T-cell (primary cell): Measurements from ENCODE around the gene TTC13. TPM values are rescaled to one million over a fixed set of nuclear protein-coding genes. Genes with fewer than 3 reads are reported as not detected.

Experiments
- ATAC-seq, 4 experiments: fragments of 200-7000 bp in 3 of 4; fragments of 150-1000 bp in 1 of 4; cut with Tn5 transposase; replicated peaks in 1 of 4; 1 replicate in 3 of 4; 2 replicates in 1 of 4; pipeline ENCODE4 v1.10.0; 2021; ENCODE audit warnings: moderate library complexity in 3 of 4, mild to moderate bottlenecking in 2 of 4, moderate number of reproducible peaks in 1 of 4
- CTCF ChIA-PET, 2 donors: fragments of 300-600 bp; sonication (Branson Sonifier 250); formaldehyde crosslinking; loops; one replicate each; lab custom pipeline; 2022; ENCODE audit warnings: antibody characterized with exemption in 2 of 2; lab: Charles Lee
- POLR2A ChIA-PET, 2 donors: fragments of 300-600 bp; sonication (Branson Sonifier 250); formaldehyde crosslinking; loops; one replicate each; lab custom pipeline; 2022; ENCODE audit warnings: antibody characterized with exemption in 2 of 2; lab: Charles Lee
- DNase-seq, 35 experiments: peaks; one replicate each; pipeline versions ENCODE4 v3.0.0 to v3.0.0-alpha.2; 2013 to 2023
- H3K27ac ChIP-seq: one replicate; pipeline ENCODE4 v1.5.1; 2013; ENCODE audit warnings: low read length
- H3K27me3 ChIP-seq, 2 experiments: replicated peaks in 1 of 2; 1 replicate in 1 of 2; 2 replicates in 1 of 2; pipeline versions ENCODE4 v1.6.1 to v1.7.0; 2013; ENCODE audit warnings: low read length in 1 of 2, mixed read lengths in 1 of 2; ENCODE audit not compliant: control insufficient read depth in 2 of 2, insufficient read depth in 2 of 2; ENCODE audit errors: extremely low read depth in 1 of 2
- H3K36me3 ChIP-seq, 2 donors: 1 replicate in 1 of 2; 2 replicates in 1 of 2; pipeline versions ENCODE4 v1.6.1 to v1.7.0; 2013; ENCODE audit warnings: low read length in 1 of 2; ENCODE audit not compliant: control insufficient read depth in 2 of 2, insufficient read depth in 1 of 2; ENCODE audit errors: extremely low read depth in 1 of 2
- H3K4me1 ChIP-seq, 2 experiments: 1 replicate in 1 of 2; 2 replicates in 1 of 2; pipeline versions ENCODE4 v1.6.1 to v1.7.0; 2013; ENCODE audit warnings: low read length in 2 of 2, mixed read lengths in 1 of 2; ENCODE audit not compliant: insufficient read depth in 2 of 2, control insufficient read depth in 1 of 2; ENCODE audit errors: extremely low read depth in 1 of 2
- H3K4me3 ChIP-seq, 2 donors: 1 replicate in 1 of 2; 2 replicates in 1 of 2; pipeline versions ENCODE4 v1.5.1 to v1.7.0; 2013; ENCODE audit warnings: mild to moderate bottlenecking in 2 of 2, low read length in 1 of 2, moderate library complexity in 1 of 2; ENCODE audit not compliant: control insufficient read depth in 1 of 2; ENCODE audit errors: extremely low read depth in 1 of 2
- H3K9me3 ChIP-seq: 2 replicates; pipeline ENCODE4 v1.7.0; 2013
- H3K27ac Mint-ChIP-seq, 2 donors: one replicate each; pipeline ENCODE4 v1.8.0; 2020 to 2021; ENCODE audit warnings: mild to moderate bottlenecking in 2 of 2, mixed read lengths in 2 of 2
- H3K27me3 Mint-ChIP-seq, 2 donors: one replicate each; pipeline ENCODE4 v1.8.0; 2021 to 2022; ENCODE audit warnings: mixed read lengths in 2 of 2
- H3K36me3 Mint-ChIP-seq: one replicate; pipeline ENCODE4 v1.8.0; 2021; ENCODE audit warnings: mixed read lengths
- H3K4me1 Mint-ChIP-seq, 3 donors: one replicate each; pipeline ENCODE4 v1.8.0; 2020 to 2022; ENCODE audit warnings: mixed read lengths in 3 of 3, mild to moderate bottlenecking in 1 of 3
- H3K4me3 Mint-ChIP-seq, 3 donors: one replicate each; pipeline ENCODE4 v1.8.0; 2020 to 2022; ENCODE audit warnings: mild to moderate bottlenecking in 3 of 3, mixed read lengths in 3 of 3, moderate library complexity in 3 of 3
- H3K9me3 Mint-ChIP-seq, 3 donors: one replicate each; pipeline ENCODE4 v1.8.0; 2020 to 2022; ENCODE audit warnings: mixed read lengths in 3 of 3
- WGBS: methylation state at CpG from one replicate; pipeline ENCODE4 v1.1.5; 2013; ENCODE audit warnings: missing lambda C conversion rate; ENCODE audit not compliant: insufficient coverage; 5-methylcytosine and 5-hydroxymethylcytosine counted together
- total RNA-seq, 35 experiments: library from RNA in 6 of 35; stranded (reverse) in 6 of 35; fragments of 120-200 nt in 1 of 35; gene quantifications; one replicate each; pipeline versions ENCODE4 v1.2.1 to v1.2.4 and lab custom pipeline; 2013 to 2026

The TTC13 gene
- total RNA-seq, 5 donors from 2014 or later (not counting 1 experiment from before 2014, with no cell fraction given): 39.7 to 44.9 (median 42.2) TPM

DNA sequence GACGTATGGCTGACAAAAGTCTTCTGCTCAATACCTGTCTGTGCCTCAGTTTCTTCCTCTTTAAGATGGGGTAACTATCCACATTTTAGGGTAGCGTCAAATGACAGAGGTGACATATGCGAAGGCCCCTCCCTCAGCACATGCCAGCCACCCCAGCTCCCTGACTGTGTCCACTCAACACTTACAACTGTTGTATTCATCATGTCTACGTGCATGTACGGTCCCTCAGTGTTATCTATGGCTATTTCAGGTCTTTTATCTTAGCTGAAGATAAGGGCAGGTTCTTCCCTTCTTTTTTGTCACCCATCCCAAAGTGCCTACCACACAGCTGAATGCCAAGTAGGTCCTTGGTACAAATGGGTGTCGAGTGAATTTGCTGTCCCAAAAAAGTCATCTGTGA, 102.0 kb downstream of the TTC13 start:
- Histone ChIP-seq H3K4me1 (no peaks in the 10 kb centered on the region), H3K9me3 (no peaks in the 10 kb centered on the region), H3K4me3 (no peak overlapping the region), H3K27ac (no peak overlapping the region), H3K36me3 (no peaks in the 10 kb centered on the region), H3K27me3 (peaks cover 12 to 39% of the 10 kb centered on the region in 2 experiments)
- Mint-ChIP-seq H3K36me3 (no peaks in the 10 kb centered on the region), H3K4me3 (no peak overlapping the region), H3K27ac (no peak overlapping the region), H3K4me1 (no peaks in the 10 kb centered on the region), H3K27me3 (peaks cover 57 to 59% of the 10 kb centered on the region in 2 donors), H3K9me3 (no peaks in the 10 kb centered on the region)
- DNase-seq (no peak), ATAC-seq (no peak)
- ChIA-PET POLR2A (no interaction called here), CTCF (no interaction called here)
- WGBS: 97% methylated on average over 3 of the region's 6 CpGs

GRCh38 chr1:230875370-230875769, 103.3 kb downstream of the TTC13 start:
- Histone ChIP-seq H3K36me3 (no peaks in the 10 kb centered on the region), H3K4me1 (no peaks in the 10 kb centered on the region), H3K4me3 (no peak overlapping the region), H3K27ac (no peak overlapping the region), H3K9me3 (no peaks in the 10 kb centered on the region), H3K27me3 (peaks cover 11 to 41% of the 10 kb centered on the region in 2 experiments)
- DNase-seq: no peak
- H3K4me3 Mint-ChIP-seq: no peak overlapping the region
- POLR2A ChIA-PET: interaction anchor here in 1 of 2 donors (0.7 kb wide), 1 partner anchor 360 kb away, joined by 3 read pairs; no protein-coding TSS in a partner anchor
- no peaks in the 10 kb centered on the region for H3K9me3 Mint-ChIP-seq
- no peaks in the 10 kb centered on the region for H3K36me3 Mint-ChIP-seq
- ATAC-seq: no peak
- H3K27me3 Mint-ChIP-seq: peaks cover 50 to 51% of the 10 kb centered on the region in 2 donors
- no peaks in the 10 kb centered on the region for H3K4me1 Mint-ChIP-seq
- H3K27ac Mint-ChIP-seq: no peak overlapping the region
- CTCF ChIA-PET: no interaction called here
- WGBS: 94% methylated on average over 8 of the region's 8 CpGs

DNA sequence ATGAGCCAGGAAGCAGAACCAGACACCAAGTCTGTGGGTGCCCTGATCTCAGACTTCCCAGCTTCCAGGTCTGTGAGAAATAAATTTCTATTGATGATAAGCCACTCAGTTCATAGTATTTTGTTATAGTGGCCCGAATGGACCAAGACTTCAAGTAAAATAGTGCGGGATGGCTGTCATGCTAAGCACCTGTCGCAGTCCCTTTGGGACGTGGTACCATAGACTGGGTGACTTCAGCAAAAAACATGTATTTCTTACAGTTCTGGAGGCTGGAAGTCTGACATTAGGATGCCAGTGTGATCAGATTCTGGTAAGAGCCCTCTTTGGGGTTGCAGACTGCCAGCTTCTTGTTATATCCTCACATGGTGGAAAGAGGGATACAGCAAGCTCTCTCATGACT, 107.7 kb downstream of the TTC13 start:
- Mint-ChIP-seq H3K4me3 (no peak overlapping the region), H3K4me1 (peaks cover 17 to 20% (median 17%) of the 10 kb centered on the region in 3 donors), H3K9me3 (no peaks in the 10 kb centered on the region), H3K27ac (no peak overlapping the region), H3K27me3 (peaks cover 34 to 37% of the 10 kb centered on the region in 2 donors), H3K36me3 (no peaks in the 10 kb centered on the region)
- no peak overlapping the region for H3K27ac ChIP-seq
- ChIA-PET CTCF (no interaction called here), POLR2A (no interaction called here)
- ATAC-seq (no peak), DNase-seq (no peak)
- peaks cover 5 to 14% of the 10 kb centered on the region in 2 experiments for H3K4me1 ChIP-seq
- peaks cover 2 to 39% of the 10 kb centered on the region in 2 experiments for H3K27me3 ChIP-seq
- no peaks in the 10 kb centered on the region for H3K36me3 ChIP-seq
- 86% methylated on average over 4 of the region's 4 CpGs for WGBS
- no peak overlapping the region for H3K4me3 ChIP-seq
- no peaks in the 10 kb centered on the region for H3K9me3 ChIP-seq

DNA sequence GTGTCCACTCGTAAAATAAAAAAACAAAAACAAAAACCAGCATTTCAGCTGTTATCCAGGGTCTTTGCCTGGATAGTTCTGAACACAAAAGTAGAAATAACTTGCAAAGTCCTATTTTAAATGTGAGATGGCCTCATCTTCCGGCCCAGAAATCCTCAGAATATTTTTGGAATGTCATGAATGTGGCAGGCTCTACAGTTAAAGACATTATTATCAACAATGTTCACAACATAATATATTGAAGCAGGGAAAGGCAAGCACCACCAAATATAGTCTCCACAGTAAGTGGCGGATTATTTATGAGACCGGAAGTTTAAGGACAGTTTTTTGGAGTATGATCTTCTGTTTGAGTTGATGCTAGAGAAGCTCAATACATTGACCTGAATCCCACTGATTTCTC, 109.2 kb downstream of the TTC13 start:
- Mint-ChIP-seq H3K27me3 (peaks cover 24 to 33% of the 10 kb centered on the region in 2 donors), H3K9me3 (no peaks in the 10 kb centered on the region), H3K27ac (no peak overlapping the region), H3K4me3 (peak overlapping the region; percentile 64 to 87 (median 74)), H3K36me3 (no peaks in the 10 kb centered on the region), H3K4me1 (peaks cover 17 to 20% (median 17%) of the 10 kb centered on the region in 3 donors)
- WGBS: no CpG with 5 or more reads among the region's 4 CpGs
- ChIA-PET CTCF (no interaction called here), POLR2A (no interaction called here)
- no peaks in the 10 kb centered on the region for H3K36me3 ChIP-seq
- peaks cover 5 to 14% of the 10 kb centered on the region in 2 experiments for H3K4me1 ChIP-seq
- no peak overlapping the region for H3K4me3 ChIP-seq
- DNase-seq (no peak), ATAC-seq (no peak)
- no peak overlapping the region for H3K27ac ChIP-seq
- H3K27me3 ChIP-seq: peaks cover 2 to 25% of the 10 kb centered on the region in 2 experiments
- no peaks in the 10 kb centered on the region for H3K9me3 ChIP-seq

DNA sequence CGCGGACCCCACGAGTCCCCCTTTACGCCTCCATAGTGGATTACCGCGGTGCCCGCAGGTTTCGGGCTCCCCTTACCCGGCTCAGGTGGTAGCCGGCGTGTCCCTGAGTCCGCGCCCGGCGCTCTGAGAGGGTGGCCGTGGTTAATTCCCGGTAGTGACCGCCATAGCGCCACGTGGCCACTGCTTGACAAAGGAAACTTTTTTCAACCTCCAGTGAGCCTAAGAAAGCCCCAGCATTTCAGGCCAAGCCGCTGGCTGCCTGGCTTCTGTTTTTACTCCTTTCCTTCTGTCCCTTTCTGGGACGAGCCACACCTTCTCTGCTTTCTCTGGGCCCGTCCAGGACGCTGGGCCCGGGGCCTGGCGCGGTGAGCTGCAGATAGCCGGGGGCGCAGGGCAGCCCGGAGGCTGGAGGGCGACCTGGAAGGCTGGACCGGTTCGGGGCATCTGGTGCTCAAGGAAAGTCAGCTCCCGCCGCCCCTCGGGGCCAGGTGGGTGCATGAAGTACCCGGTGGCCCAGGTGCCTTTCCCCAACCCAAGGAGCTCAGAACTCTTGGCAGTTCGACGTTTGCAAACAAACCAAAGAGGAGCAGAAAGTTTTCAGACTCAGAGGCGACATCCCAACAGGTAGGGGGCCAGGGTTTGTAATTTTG, 109.8 kb downstream of the TTC13 start:
- Mint-ChIP-seq H3K36me3 (no peaks in the 10 kb centered on the region), H3K27me3 (peaks cover 20 to 30% of the 10 kb centered on the region in 2 donors), H3K9me3 (no peaks in the 10 kb centered on the region), H3K4me1 (peaks cover 17 to 23% (median 17%) of the 10 kb centered on the region in 3 donors), H3K4me3 (peak overlapping the region; percentile 77 to 87 (median 82)), H3K27ac (no peak overlapping the region)
- H3K36me3 ChIP-seq: no peaks in the 10 kb centered on the region
- H3K4me3 ChIP-seq: peak overlapping the region; percentile 60 to 68
- no peaks in the 10 kb centered on the region for H3K9me3 ChIP-seq
- WGBS: 5% methylated on average over 32 of the region's 40 CpGs
- H3K27ac ChIP-seq: no peak overlapping the region
- ATAC-seq (peak; percentile 39 to 55 (median 50)), DNase-seq (peak in 6 of 35 experiments; percentile 1 to 11 (median 4))
- CTCF ChIA-PET: no interaction called here
- peaks cover 2 to 22% of the 10 kb centered on the region in 2 experiments for H3K27me3 ChIP-seq
- POLR2A ChIA-PET: interaction anchor here in 1 of 2 donors (0.6 kb wide), 1 partner anchor 60 kb away, joined by 3 read pairs; no protein-coding TSS in a partner anchor
- peaks cover 5 to 14% of the 10 kb centered on the region in 2 experiments for H3K4me1 ChIP-seq

DNA sequence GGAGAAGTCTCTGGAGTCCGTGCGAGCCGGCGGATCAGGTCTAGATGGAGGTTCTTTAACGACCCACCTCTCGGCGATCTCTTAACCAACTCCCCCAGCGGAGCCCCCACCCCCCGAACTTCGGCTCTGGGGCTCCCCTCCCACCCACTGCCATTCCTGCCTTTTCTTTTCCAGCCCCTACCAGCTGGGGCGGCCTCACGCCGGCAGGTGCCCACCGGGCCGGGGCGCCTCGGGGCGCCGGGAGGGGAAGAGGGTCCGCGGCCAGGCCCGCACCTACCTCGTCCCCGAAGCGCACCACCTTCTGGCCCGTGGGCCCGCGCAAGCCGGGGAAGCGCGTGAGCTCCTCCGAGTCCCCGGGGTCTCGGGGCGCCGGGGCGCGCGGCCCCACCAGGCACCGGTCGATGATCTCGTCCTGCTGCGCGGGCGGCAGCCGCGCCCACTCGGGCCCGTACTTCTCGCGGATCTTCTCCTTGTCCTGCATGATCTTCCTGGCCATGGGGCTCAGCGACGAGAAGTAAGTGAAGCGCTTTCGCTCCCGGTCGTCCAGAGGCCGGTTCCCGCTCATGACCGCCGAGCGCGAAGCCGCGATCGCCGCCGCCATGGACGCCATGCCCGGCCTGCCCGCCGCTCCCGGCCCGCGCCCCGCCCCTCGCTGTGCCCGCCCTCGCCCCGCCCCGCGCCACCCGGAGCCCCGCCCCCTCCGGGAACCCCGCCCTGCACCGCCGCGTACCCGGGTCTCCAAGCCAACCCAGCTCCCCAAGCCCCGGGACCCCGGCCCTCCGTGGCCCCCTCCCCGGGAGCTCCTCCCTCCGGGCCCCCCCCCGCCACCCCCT, 110.5 kb downstream of the TTC13 start, which contains the start of gene C1orf198:
Gene C1orf198 (minus strand): TSS at position 619 of the 833 bp plus-strand sequence. CDS start 9 bp downstream, at position 610.
- Histone ChIP-seq H3K9me3 (no peaks in the 10 kb centered on the region), H3K4me3 (peak within 1 kb of the TSS; percentile 60 to 82), H3K27me3 (peaks cover 2 to 22% of the 10 kb centered on the region in 2 experiments), H3K4me1 (peaks cover 5 to 14% of the 10 kb centered on the region in 2 experiments), H3K36me3 (no peaks in the 10 kb centered on the region), H3K27ac (no peak within 1 kb of the TSS)
- H3K4me3 Mint-ChIP-seq: peak within 1 kb of the TSS; percentile 82 to 87 (median 86)
- POLR2A ChIA-PET: interaction anchor here in 1 of 2 donors (0.6 kb wide), 1 partner anchor 61 kb away, joined by 3 read pairs; no protein-coding TSS in a partner anchor
- H3K27me3 Mint-ChIP-seq: peaks cover 20 to 30% of the 10 kb centered on the region in 2 donors
- CTCF ChIA-PET: no interaction called here
- H3K36me3 Mint-ChIP-seq: no peaks in the 10 kb centered on the region
- H3K9me3 Mint-ChIP-seq: no peaks in the 10 kb centered on the region
- under 1% methylated on average over 71 of the region's 96 CpGs for WGBS
- ATAC-seq (peak; percentile 93 to 96 (median 94)), DNase-seq (peak; percentile 16 to 81 (median 59))
- H3K27ac Mint-ChIP-seq: peak within 1 kb of the TSS; percentile 52 to 68
- H3K4me1 Mint-ChIP-seq: peaks cover 21 to 27% (median 22%) of the 10 kb centered on the region in 3 donors
